HEK293 (cell line): ENCODE data around the gene DUXA.
"Not testable (repeated sequence)": the region's sequence is repeated elsewhere in the genome, so short reads cannot be mapped to it uniquely, and the experiment has no call there.

ENCODE experiments used
- CTCF ChIA-PET: fragments of 350-600 bp; formaldehyde crosslinking; extraction: SDS; loops from one replicate; lab custom pipeline; 2021; ENCODE audit warnings: antibody characterized with exemption; lab: Yijun Ruan, JAX
- POLR2A ChIA-PET: fragments of 300-600 bp; formaldehyde crosslinking; extraction: SDS; loops from one replicate; lab custom pipeline; 2020; ENCODE audit warnings: antibody characterized with exemption, inconsistent platforms; lab: Yijun Ruan, JAX
- H3K27ac ChIP-seq: fragments of 200-500 bp; sonication (Bioruptor generic); 2 replicates; pipeline ENCODE4 v1.5.1; 2014; ENCODE audit warnings: low read depth, low read length, control low read depth, inconsistent platforms; ENCODE audit errors: extremely low read depth
- H3K36me3 ChIP-seq, 2 experiments: fragments of 200-500 bp in 1 of 2; sonication (Bioruptor generic) in 1 of 2; 1 replicate in 1 of 2; 2 replicates in 1 of 2; pipeline ENCODE4 v1.5.1; 2014 to 2017; ENCODE audit warnings: inconsistent platforms in 2 of 2, low read length in 2 of 2; ENCODE audit not compliant: control insufficient read depth in 2 of 2, insufficient read depth in 1 of 2
- H3K4me1 ChIP-seq: fragments of 200-500 bp; sonication (Bioruptor generic); 2 replicates; pipeline ENCODE4 v1.5.1; 2014; ENCODE audit warnings: mild to moderate bottlenecking, low read length, inconsistent platforms; ENCODE audit not compliant: control insufficient read depth, insufficient read depth
- H3K4me3 ChIP-seq: 2 replicates; pipeline ENCODE4 v1.5.1; 2011; ENCODE audit warnings: low read depth, mild to moderate bottlenecking, control low read depth, low read length, moderate library complexity
- H3K9me3 ChIP-seq: fragments of 200-500 bp; sonication (Bioruptor generic); 2 replicates; pipeline ENCODE4 v1.5.1; 2014; ENCODE audit warnings: low read depth, low read length, inconsistent platforms; ENCODE audit not compliant: control insufficient read depth, insufficient read depth
- KLF16 ChIP-seq: fragments of 450-650 bp; formaldehyde crosslinking; IDR thresholded peaks from 2 replicates; pipeline ENCODE4 v1.5.1; 2017; ENCODE audit warnings: missing biosample characterization, missing genetic modification characterization
- SETDB1 ChIP-seq: IDR thresholded peaks from one replicate; pipeline ENCODE4 v1.6.1; 2017; ENCODE audit warnings: mild to moderate bottlenecking, low read length, moderate library complexity, mixed read lengths; ENCODE audit not compliant: insufficient read length
- ZNF121 ChIP-seq: fragments of 450-650 bp; formaldehyde crosslinking; IDR thresholded peaks from 2 replicates; pipeline ENCODE4 v1.5.1; 2016; ENCODE audit warnings: missing biosample characterization, missing genetic modification characterization
- ZNF2 ChIP-seq: fragments of 450-650 bp; formaldehyde crosslinking; IDR thresholded peaks from 2 replicates; pipeline ENCODE4 v1.5.1; 2016; ENCODE audit warnings: missing biosample characterization, missing genetic modification characterization
- ZNF24 ChIP-seq: fragments of 450-650 bp; formaldehyde crosslinking; IDR thresholded peaks from 2 replicates; pipeline ENCODE4 v1.5.1; 2016; ENCODE audit warnings: missing biosample characterization, missing genetic modification characterization
- ZNF529 ChIP-seq: fragments of 450-650 bp; formaldehyde crosslinking; IDR thresholded peaks from 2 replicates; pipeline ENCODE4 v1.5.1; 2017; ENCODE audit warnings: missing genetic modification characterization, missing biosample characterization; ENCODE audit not compliant: insufficient replicate concordance
- ZNF623 ChIP-seq: fragments of 450-650 bp; formaldehyde crosslinking; IDR thresholded peaks from 2 replicates; pipeline ENCODE4 v1.5.1; 2016; ENCODE audit warnings: missing biosample characterization, missing genetic modification characterization
- ZNF629 ChIP-seq: fragments of 450-650 bp; formaldehyde crosslinking; IDR thresholded peaks from 2 replicates; pipeline ENCODE4 v1.5.1; 2017; ENCODE audit warnings: missing biosample characterization, missing genetic modification characterization
- ZNF645 ChIP-seq: fragments of 450-650 bp; formaldehyde crosslinking; IDR thresholded peaks from 2 replicates; pipeline ENCODE4; 2016; ENCODE audit warnings: missing biosample characterization, missing genetic modification characterization
- ZNF792 ChIP-seq: fragments of 450-650 bp; formaldehyde crosslinking; IDR thresholded peaks from 2 replicates; pipeline ENCODE4 v1.5.1; 2016; ENCODE audit warnings: missing biosample characterization, missing genetic modification characterization
- TF ChIP-seq, protein P1 (sequence below): fragments of 450-650 bp; formaldehyde crosslinking; IDR thresholded peaks from 2 replicates; pipeline ENCODE4 v1.5.1; 2016; ENCODE audit warnings: missing biosample characterization, missing genetic modification characterization
- TF ChIP-seq, protein P2 (sequence below): fragments of 450-650 bp; IDR thresholded peaks from 2 replicates; pipeline ENCODE4 v1.5.1; 2018; ENCODE audit warnings: missing biosample characterization, missing genetic modification characterization
- TF ChIP-seq, protein P3 (sequence below): fragments of 450-650 bp; formaldehyde crosslinking; IDR thresholded peaks from 2 replicates; pipeline ENCODE4 v1.5.0; 2017; ENCODE audit warnings: missing biosample characterization, missing genetic modification characterization, borderline replicate concordance

The DUXA gene

DNA sequence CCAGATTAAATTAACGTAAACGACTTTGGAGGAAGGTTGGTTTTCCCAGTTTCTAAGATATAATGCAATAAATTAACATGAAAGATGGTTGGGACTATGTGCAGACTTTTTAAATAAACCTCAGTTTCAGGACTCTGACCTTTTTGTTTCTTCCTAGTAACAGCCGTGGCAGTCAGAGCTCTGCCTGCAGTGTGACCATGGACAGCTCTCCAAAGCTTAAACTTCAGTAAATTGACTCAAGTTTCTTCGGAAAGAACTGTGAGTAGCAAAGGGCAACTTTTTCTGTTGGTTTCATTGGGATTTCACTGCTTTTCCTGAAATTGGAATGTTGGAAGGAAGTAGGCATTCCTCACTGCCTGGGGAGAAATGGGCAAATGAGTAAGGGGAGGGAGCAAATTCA, 43.4 kb downstream of the DUXA start:
- no peaks in the 10 kb centered on the region for H3K4me1 ChIP-seq
- TF ChIP-seq ZNF121 (tag by site-specific recombination), result no peak
- TF ChIP-seq, protein P1, sequence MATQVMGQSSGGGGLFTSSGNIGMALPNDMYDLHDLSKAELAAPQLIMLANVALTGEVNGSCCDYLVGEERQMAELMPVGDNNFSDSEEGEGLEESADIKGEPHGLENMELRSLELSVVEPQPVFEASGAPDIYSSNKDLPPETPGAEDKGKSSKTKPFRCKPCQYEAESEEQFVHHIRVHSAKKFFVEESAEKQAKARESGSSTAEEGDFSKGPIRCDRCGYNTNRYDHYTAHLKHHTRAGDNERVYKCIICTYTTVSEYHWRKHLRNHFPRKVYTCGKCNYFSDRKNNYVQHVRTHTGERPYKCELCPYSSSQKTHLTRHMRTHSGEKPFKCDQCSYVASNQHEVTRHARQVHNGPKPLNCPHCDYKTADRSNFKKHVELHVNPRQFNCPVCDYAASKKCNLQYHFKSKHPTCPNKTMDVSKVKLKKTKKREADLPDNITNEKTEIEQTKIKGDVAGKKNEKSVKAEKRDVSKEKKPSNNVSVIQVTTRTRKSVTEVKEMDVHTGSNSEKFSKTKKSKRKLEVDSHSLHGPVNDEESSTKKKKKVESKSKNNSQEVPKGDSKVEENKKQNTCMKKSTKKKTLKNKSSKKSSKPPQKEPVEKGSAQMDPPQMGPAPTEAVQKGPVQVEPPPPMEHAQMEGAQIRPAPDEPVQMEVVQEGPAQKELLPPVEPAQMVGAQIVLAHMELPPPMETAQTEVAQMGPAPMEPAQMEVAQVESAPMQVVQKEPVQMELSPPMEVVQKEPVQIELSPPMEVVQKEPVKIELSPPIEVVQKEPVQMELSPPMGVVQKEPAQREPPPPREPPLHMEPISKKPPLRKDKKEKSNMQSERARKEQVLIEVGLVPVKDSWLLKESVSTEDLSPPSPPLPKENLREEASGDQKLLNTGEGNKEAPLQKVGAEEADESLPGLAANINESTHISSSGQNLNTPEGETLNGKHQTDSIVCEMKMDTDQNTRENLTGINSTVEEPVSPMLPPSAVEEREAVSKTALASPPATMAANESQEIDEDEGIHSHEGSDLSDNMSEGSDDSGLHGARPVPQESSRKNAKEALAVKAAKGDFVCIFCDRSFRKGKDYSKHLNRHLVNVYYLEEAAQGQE (tag by site-specific recombination), result peak; percentile 78
- TF ChIP-seq, all 188 proteins: peak for 1
- Histone ChIP-seq H3K27ac (no peak overlapping the region), H3K4me3 (no peak overlapping the region), H3K36me3 (no peaks in the 10 kb centered on the region), H3K9me3 (no peaks in the 10 kb centered on the region)
- CTCF ChIA-PET, result no interaction called here
- POLR2A ChIA-PET, result no interaction called here

GRCh38 chr19:57118848-57119247, 48.4 kb downstream of the DUXA start:
- no peaks in the 10 kb centered on the region for H3K9me3 ChIP-seq
- POLR2A ChIA-PET, result no interaction called here
- H3K4me3 ChIP-seq, result no peak overlapping the region

DNA sequence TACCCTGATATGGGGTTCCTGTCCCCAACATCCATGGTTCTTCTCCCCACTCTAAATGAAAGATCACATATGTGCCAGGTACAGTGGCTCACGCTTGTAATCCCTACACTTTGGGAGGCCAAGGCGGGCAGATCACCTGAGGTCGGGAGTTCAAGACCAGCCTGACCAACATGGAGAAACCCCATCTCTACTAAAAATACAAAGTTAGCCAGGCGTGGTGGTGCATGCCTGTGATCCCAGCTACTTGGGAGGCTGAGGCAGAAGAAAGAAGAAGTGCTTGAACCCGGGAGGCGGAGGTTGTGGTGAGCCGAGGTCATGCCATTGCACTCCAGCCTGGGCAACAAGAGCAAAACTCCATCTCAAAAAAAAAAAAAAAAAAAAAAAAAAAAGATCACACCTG, 53.8 kb downstream of the DUXA start:
- H3K9me3 ChIP-seq, POLR2A ChIA-PET: not testable (repeated sequence)

More at GRCh38 chr19:57118848-57119247, 48.4 kb downstream of the DUXA start:
- CTCF ChIA-PET, result no interaction called here
- TF ChIP-seq ZNF629, result no peak
- TF ChIP-seq ZNF2 (tag by site-specific recombination), result no peak
- no peak for TF ChIP-seq ZNF792 (tag by site-specific recombination)
- no peak for TF ChIP-seq ZNF24 (tag by site-specific recombination)
- H3K27ac ChIP-seq, result no peak overlapping the region
- no peaks in the 10 kb centered on the region for H3K4me1 ChIP-seq
- H3K36me3 ChIP-seq, result no peaks in the 10 kb centered on the region

DNA sequence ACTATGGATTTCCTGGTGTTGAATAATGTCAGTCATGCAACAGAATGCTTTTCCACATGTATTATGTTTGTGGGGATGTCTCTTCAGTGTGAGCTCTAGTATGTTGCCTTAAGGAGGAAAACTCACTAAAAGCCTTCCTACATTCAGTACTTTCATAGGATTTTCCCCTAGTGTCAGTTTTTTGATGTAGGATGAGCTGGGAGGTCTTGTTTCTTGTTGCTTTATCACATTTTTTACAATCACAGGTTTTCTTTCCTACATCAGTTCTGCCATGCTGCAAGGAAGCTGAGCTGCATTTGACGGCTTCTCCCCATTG, 56.0 kb downstream of the DUXA start:
- no peaks in the 10 kb centered on the region; a peak in 1 of 3 replicates for H3K36me3 ChIP-seq
- peak; percentile 67 for TF ChIP-seq SETDB1
- TF ChIP-seq ZNF645 (tag by site-specific recombination), result no peak
- TF ChIP-seq, protein P2, sequence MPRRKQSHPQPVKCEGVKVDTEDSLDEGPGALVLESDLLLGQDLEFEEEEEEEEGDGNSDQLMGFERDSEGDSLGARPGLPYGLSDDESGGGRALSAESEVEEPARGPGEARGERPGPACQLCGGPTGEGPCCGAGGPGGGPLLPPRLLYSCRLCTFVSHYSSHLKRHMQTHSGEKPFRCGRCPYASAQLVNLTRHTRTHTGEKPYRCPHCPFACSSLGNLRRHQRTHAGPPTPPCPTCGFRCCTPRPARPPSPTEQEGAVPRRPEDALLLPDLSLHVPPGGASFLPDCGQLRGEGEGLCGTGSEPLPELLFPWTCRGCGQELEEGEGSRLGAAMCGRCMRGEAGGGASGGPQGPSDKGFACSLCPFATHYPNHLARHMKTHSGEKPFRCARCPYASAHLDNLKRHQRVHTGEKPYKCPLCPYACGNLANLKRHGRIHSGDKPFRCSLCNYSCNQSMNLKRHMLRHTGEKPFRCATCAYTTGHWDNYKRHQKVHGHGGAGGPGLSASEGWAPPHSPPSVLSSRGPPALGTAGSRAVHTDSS (tag by site-specific recombination), result no peak
- no peak for TF ChIP-seq ZNF24 (tag by site-specific recombination)
- TF ChIP-seq, protein P3, sequence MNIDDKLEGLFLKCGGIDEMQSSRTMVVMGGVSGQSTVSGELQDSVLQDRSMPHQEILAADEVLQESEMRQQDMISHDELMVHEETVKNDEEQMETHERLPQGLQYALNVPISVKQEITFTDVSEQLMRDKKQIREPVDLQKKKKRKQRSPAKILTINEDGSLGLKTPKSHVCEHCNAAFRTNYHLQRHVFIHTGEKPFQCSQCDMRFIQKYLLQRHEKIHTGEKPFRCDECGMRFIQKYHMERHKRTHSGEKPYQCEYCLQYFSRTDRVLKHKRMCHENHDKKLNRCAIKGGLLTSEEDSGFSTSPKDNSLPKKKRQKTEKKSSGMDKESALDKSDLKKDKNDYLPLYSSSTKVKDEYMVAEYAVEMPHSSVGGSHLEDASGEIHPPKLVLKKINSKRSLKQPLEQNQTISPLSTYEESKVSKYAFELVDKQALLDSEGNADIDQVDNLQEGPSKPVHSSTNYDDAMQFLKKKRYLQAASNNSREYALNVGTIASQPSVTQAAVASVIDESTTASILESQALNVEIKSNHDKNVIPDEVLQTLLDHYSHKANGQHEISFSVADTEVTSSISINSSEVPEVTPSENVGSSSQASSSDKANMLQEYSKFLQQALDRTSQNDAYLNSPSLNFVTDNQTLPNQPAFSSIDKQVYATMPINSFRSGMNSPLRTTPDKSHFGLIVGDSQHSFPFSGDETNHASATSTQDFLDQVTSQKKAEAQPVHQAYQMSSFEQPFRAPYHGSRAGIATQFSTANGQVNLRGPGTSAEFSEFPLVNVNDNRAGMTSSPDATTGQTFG (tag by site-specific recombination), result no peak
- TF ChIP-seq ZNF623 (tag by site-specific recombination), result no peak
- TF ChIP-seq ZNF121 (tag by site-specific recombination), result no peak
- TF ChIP-seq ZNF529, result no peak
- no peak for TF ChIP-seq KLF16
- H3K4me3 ChIP-seq, result no peak overlapping the region
- H3K9me3 ChIP-seq, result no peaks in the 10 kb centered on the region; the same call in none of the 2 replicates
- H3K27ac ChIP-seq, result no peak overlapping the region
- ChIA-PET POLR2A (no interaction called here), CTCF (no interaction called here)
- H3K4me1 ChIP-seq, result no peaks in the 10 kb centered on the region

More for the DNA sequence above, 53.8 kb downstream of the DUXA start:
- H3K27ac ChIP-seq, H3K4me1 ChIP-seq, H3K36me3 ChIP-seq, H3K4me3 ChIP-seq, CTCF ChIA-PET: not testable (repeated sequence)
